HFFc6 (cell line): Measurements from ENCODE around the gene RLIM. TPM values are rescaled to one million over a fixed set of nuclear protein-coding genes. Genes with fewer than 3 reads are reported as not detected.
A peak's percentile ranks its signal among the peaks of the same experiment; 100 is the strongest.

Source experiments
- DNase-seq: peaks from one replicate; pipeline ENCODE4 v3.0.0-alpha.2; 2018
- H3K27ac Mint-ChIP-seq: 2 replicates; pipeline ENCODE4 v1.8.0; 2020; ENCODE audit warnings: mild to moderate bottlenecking, mixed read lengths
- H3K27me3 Mint-ChIP-seq: 2 replicates; pipeline ENCODE4 v1.8.0; 2021; ENCODE audit warnings: mild to moderate bottlenecking, moderate library complexity, mixed read lengths; ENCODE audit not compliant: insufficient read depth
- H3K36me3 Mint-ChIP-seq: 2 replicates; pipeline ENCODE4 v1.8.0; 2021; ENCODE audit warnings: low read depth, mixed read lengths
- H3K4me1 Mint-ChIP-seq: 2 replicates; pipeline ENCODE4 v1.8.0; 2020; ENCODE audit warnings: low read depth, mixed read lengths
- H3K4me3 Mint-ChIP-seq: 2 replicates; pipeline ENCODE4 v1.8.0; 2020; ENCODE audit warnings: mild to moderate bottlenecking, moderate library complexity, mixed read lengths
- H3K9me3 Mint-ChIP-seq: 2 replicates; pipeline ENCODE4 v1.8.0; 2020; ENCODE audit warnings: mild to moderate bottlenecking, mixed read lengths
- total RNA-seq, 6 experiments: library from RNA; stranded (reverse); fragmentation: NEBNext Ultra II Directional; extraction: Animal tissue kit (Norgen Biotek cat#: 25700); gene quantifications; 2 replicates in 1 of 6; 3 replicates in 5 of 6; pipeline ENCODE4 v1.2.3, GENCODE V29; 2021
- TF ChIP-seq, protein P1 (sequence below): fragments of 200-600 bp; sonication (generic); IDR thresholded peaks from 2 replicates; pipeline ENCODE4 v1.5.0; 2021; ENCODE audit warnings: antibody characterized with exemption, mild to moderate bottlenecking

The RLIM gene
- total RNA-seq, 6 experiments from 2014 or later = 43.9 to 50.0 (median 46.9) TPM

DNA sequence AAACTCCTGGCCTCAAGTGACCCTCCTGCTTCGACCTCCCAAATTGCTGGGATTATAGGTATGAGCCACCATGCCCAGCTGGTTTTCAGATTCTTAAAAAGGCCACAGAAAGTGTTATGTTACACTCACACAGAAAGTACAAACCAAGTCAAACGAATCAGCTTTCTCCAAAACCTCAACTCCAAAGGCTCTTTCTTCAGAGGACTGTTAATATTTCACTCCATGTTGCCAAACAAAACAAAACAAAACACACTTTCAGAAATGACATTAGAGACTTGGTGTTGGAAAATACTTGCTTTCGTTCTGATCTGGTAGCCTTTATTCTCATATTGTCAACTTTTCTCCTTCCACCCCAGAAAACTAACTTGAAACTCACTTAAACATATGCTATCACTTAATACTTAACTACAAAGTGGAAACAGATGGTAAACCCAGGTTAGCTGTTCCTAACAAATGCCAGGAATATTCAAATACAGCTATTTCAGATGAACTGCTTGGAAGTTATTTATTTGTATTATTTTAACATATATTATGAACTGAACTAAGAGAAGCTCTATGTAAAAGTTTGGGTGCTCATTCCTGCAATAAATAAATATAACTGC lies 34.7 kb downstream of the RLIM start:
- no peak for DNase-seq
- TF ChIP-seq, protein P1, sequence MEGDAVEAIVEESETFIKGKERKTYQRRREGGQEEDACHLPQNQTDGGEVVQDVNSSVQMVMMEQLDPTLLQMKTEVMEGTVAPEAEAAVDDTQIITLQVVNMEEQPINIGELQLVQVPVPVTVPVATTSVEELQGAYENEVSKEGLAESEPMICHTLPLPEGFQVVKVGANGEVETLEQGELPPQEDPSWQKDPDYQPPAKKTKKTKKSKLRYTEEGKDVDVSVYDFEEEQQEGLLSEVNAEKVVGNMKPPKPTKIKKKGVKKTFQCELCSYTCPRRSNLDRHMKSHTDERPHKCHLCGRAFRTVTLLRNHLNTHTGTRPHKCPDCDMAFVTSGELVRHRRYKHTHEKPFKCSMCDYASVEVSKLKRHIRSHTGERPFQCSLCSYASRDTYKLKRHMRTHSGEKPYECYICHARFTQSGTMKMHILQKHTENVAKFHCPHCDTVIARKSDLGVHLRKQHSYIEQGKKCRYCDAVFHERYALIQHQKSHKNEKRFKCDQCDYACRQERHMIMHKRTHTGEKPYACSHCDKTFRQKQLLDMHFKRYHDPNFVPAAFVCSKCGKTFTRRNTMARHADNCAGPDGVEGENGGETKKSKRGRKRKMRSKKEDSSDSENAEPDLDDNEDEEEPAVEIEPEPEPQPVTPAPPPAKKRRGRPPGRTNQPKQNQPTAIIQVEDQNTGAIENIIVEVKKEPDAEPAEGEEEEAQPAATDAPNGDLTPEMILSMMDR = no peak
- Mint-ChIP-seq H3K4me3 (no peak overlapping the region), H3K4me1 (peaks cover 4% of the 10 kb centered on the region; the same call in 1 of the 2 replicates), H3K9me3 (no peaks in the 10 kb centered on the region), H3K27ac (peak overlapping the region; percentile 20; the same call in 1 of the 2 replicates), H3K27me3 (no peaks in the 10 kb centered on the region; the same call in 1 of the 2 replicates), H3K36me3 (no peaks in the 10 kb centered on the region)

DNA sequence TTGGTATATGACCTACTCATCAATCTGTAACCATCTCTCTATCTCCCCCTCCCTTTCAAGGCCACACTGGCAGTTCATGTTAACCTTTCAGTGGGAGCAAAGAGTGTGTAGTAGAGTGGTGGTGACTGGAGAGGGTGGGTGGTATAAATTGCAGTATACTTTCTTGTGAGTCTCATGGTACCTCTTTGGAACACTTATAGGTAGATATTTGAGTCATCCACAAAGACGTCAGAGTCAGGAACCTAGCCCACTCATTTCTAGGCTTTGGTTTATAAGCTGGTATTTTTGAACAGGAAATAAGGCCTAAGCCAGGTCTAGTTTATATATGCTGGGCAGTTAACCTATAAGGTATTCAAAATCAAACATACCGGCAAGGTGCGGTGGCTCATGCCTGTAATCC lies 36.3 kb downstream of the RLIM start:
- Mint-ChIP-seq H3K27me3 (no peaks in the 10 kb centered on the region; the same call in 1 of the 2 replicates), H3K4me3 (no peak overlapping the region), H3K9me3 (no peaks in the 10 kb centered on the region), H3K36me3 (no peaks in the 10 kb centered on the region), H3K27ac (no peak overlapping the region), H3K4me1 (peaks cover 4% of the 10 kb centered on the region; the same call in 1 of the 2 replicates)
- TF ChIP-seq, protein P1 = no peak
- DNase-seq = no peak

DNA sequence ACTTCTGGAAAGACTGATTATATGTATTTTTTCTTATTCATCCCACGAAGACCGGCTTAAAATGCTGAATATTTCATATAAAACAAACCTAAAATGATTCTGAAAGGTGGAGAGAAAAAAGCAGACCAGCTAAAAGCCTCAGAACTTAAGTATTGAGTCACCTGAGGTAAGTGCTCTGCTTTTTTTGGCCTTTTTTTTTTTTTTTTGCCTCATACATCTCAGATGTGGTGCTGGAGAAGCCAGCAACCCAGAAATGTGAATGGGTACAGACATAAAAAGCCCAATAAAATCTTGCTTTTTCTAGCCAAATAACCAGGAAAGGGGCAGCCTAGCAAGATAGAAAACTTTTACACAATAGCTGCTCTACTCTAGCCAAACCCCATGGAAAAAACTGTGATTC lies 57.0 kb downstream of the RLIM start:
- TF ChIP-seq, protein P1 = no peak
- Mint-ChIP-seq H3K4me3 (no peak overlapping the region), H3K4me1 (no peaks in the 10 kb centered on the region), H3K9me3 (no peaks in the 10 kb centered on the region), H3K27ac (no peak overlapping the region), H3K36me3 (no peaks in the 10 kb centered on the region), H3K27me3 (peaks cover 1% of the 10 kb centered on the region)
- DNase-seq = no peak

DNA sequence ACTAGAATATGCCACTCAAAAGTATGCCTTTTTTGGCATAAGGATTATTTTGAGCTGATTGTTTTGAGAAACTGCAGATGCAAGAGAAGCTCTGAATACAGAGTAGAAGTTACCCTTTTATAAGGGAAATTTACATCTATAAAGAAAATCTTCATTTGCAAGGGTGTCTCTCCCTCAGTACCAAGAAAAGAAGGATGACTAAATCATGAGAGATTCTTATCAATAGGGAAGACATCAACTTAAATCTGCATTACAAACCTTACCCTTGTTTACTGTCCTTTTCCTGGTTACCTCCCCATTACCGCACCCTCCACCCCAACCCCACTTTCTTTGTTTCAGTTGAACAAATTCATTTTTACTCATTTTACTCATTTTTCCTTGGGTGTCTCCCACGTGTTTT lies 62.5 kb downstream of the RLIM start:
- H3K36me3 Mint-ChIP-seq = no peaks in the 10 kb centered on the region
- no peak overlapping the region for H3K4me3 Mint-ChIP-seq
- no peaks in the 10 kb centered on the region for H3K27me3 Mint-ChIP-seq
- no peaks in the 10 kb centered on the region for H3K9me3 Mint-ChIP-seq
- no peak for DNase-seq
- H3K27ac Mint-ChIP-seq = no peak overlapping the region
- H3K4me1 Mint-ChIP-seq = peaks cover 5% of the 10 kb centered on the region; the same call in 1 of the 2 replicates
- TF ChIP-seq, protein P1 = no peak

DNA sequence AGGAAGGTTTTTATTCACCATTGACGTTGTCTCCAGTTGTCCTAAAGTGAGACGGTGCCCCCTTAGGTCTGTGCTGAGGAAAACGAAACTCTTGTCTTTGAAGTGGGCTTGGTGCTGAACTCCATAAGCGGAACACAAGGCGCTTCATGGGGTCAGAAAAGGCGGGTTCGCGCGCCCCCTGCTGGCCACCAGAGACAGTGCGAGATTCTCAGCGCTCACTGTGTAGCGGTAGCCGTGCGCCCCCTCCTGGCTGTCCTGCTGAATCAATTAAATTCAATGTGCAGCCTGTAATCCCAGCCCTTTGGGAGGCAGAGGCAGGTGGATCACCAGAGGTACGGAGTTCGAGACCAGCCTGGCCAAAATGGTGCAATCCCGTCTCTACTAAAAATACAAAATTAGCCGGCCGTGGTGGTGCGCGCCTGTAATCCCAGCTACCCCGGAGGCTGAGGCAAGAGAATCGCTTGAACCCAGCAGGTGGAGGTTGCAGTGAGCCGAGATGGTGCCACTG lies 64.1 kb downstream of the RLIM start:
- H3K36me3 Mint-ChIP-seq = no peaks in the 10 kb centered on the region
- DNase-seq = peak; percentile 41
- H3K27ac Mint-ChIP-seq = no peak overlapping the region
- H3K9me3 Mint-ChIP-seq = no peaks in the 10 kb centered on the region
- H3K4me1 Mint-ChIP-seq = peaks cover 5% of the 10 kb centered on the region; the same call in 1 of the 2 replicates
- TF ChIP-seq, protein P1 = peak; percentile 97
- H3K27me3 Mint-ChIP-seq = no peaks in the 10 kb centered on the region
- peak overlapping the region; percentile 84 for H3K4me3 Mint-ChIP-seq
